Loucy (cell line): ENCODE results near the gene PRKCE.

Experiments used
- H2AFZ ChIP-seq: fragments of 200-600 bp; sonication (generic); 2 replicates; pipeline ENCODE4 v1.6.0; 2016; ENCODE audit warnings: antibody characterized with exemption, mild to moderate bottlenecking, low read length, moderate library complexity
- H3F3A ChIP-seq: fragments of 200-600 bp; 2 replicates; pipeline ENCODE4 v1.6.0; 2016; ENCODE audit warnings: antibody characterized with exemption, low read depth, mild to moderate bottlenecking
- H3K27me3 ChIP-seq: fragments of 200-600 bp; sonication (generic); 2 replicates; pipeline ENCODE4 v1.6.1; 2014; ENCODE audit warnings: low read length, mild to moderate bottlenecking; ENCODE audit not compliant: insufficient read depth, poor library complexity, severe bottlenecking
- H3K36me3 ChIP-seq: fragments of 200-600 bp; sonication (generic); 2 replicates; pipeline ENCODE4 v1.6.1; 2016; ENCODE audit warnings: low read length; ENCODE audit not compliant: insufficient read depth
- H3K4me1 ChIP-seq: fragments of 200-600 bp; sonication (generic); 2 replicates; pipeline ENCODE4 v1.5.1; 2014; ENCODE audit warnings: low read length, mild to moderate bottlenecking; ENCODE audit not compliant: insufficient read depth, poor library complexity, severe bottlenecking
- H3K4me2 ChIP-seq: fragments of 200-600 bp; sonication (generic); 2 replicates; pipeline ENCODE4 v1.6.0; 2014; ENCODE audit warnings: antibody characterized with exemption, low read length, low read depth, mild to moderate bottlenecking; ENCODE audit not compliant: poor library complexity, severe bottlenecking
- H3K4me3 ChIP-seq: fragments of 200-600 bp; sonication (generic); 2 replicates; pipeline ENCODE4 v1.5.1; 2014; ENCODE audit warnings: low read length, mild to moderate bottlenecking, mixed read lengths; ENCODE audit not compliant: poor library complexity, severe bottlenecking
- H3K79me2 ChIP-seq: fragments of 200-600 bp; sonication (generic); 2 replicates; pipeline ENCODE4 v1.6.1; 2014; ENCODE audit warnings: low read length; ENCODE audit not compliant: insufficient read depth
- H3K9ac ChIP-seq: fragments of 200-600 bp; sonication (generic); 2 replicates; pipeline ENCODE4 v1.6.0; 2014; ENCODE audit warnings: mild to moderate bottlenecking, low read depth, low read length, moderate library complexity; ENCODE audit not compliant: poor library complexity, severe bottlenecking
- H3K9me2 ChIP-seq: fragments of 200-600 bp; sonication (generic); replicated peaks from 2 replicates; pipeline ENCODE4 v1.6.1; 2016; ENCODE audit warnings: low read depth, low read length, mixed read lengths
- H3K9me3 ChIP-seq: fragments of 200-600 bp; sonication (generic); 2 replicates; pipeline ENCODE4 v1.6.1; 2014; ENCODE audit warnings: mild to moderate bottlenecking, antibody characterized with exemption, low read length, low read depth; ENCODE audit not compliant: insufficient read depth
- H4K20me1 ChIP-seq: fragments of 200-600 bp; sonication (generic); 2 replicates; pipeline ENCODE4 v1.6.0; 2014; ENCODE audit warnings: antibody characterized with exemption, low read length, mild to moderate bottlenecking; ENCODE audit not compliant: insufficient read depth, poor library complexity, severe bottlenecking
- EZH2phosphoT487 ChIP-seq: fragments of 200-600 bp; IDR thresholded peaks from 2 replicates; pipeline ENCODE4 v1.6.1; 2018; ENCODE audit warnings: antibody characterized with exemption, mild to moderate bottlenecking, moderate library complexity, borderline replicate concordance
- TF ChIP-seq, protein P1 (sequence below): fragments of 200-600 bp; sonication (generic); conservative IDR thresholded peaks from 2 replicates; pipeline ENCODE4 v1.5.1; 2014; ENCODE audit warnings: mild to moderate bottlenecking, antibody characterized with exemption, low read length

Gene PRKCE

GRCh38 chr2:46162329-46163097 lies 511.0 kb downstream of the PRKCE start:
- H4K20me1 ChIP-seq, result no peaks in the 10 kb centered on the region
- H3K36me3 ChIP-seq, result peaks cover 32% of the 10 kb centered on the region; the same call in 1 of the 2 replicates
- no peaks in the 10 kb centered on the region for H3K27me3 ChIP-seq
- H3K4me3 ChIP-seq, result no peak overlapping the region
- H3K4me2 ChIP-seq, result no peak overlapping the region
- H3K9me3 ChIP-seq, result no peaks in the 10 kb centered on the region
- no peak for TF ChIP-seq EZH2phosphoT487
- TF ChIP-seq, protein P1, sequence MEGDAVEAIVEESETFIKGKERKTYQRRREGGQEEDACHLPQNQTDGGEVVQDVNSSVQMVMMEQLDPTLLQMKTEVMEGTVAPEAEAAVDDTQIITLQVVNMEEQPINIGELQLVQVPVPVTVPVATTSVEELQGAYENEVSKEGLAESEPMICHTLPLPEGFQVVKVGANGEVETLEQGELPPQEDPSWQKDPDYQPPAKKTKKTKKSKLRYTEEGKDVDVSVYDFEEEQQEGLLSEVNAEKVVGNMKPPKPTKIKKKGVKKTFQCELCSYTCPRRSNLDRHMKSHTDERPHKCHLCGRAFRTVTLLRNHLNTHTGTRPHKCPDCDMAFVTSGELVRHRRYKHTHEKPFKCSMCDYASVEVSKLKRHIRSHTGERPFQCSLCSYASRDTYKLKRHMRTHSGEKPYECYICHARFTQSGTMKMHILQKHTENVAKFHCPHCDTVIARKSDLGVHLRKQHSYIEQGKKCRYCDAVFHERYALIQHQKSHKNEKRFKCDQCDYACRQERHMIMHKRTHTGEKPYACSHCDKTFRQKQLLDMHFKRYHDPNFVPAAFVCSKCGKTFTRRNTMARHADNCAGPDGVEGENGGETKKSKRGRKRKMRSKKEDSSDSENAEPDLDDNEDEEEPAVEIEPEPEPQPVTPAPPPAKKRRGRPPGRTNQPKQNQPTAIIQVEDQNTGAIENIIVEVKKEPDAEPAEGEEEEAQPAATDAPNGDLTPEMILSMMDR, result no peak
- no peaks in the 10 kb centered on the region for H3F3A ChIP-seq
- no peak overlapping the region for H2AFZ ChIP-seq
- H3K9ac ChIP-seq, result peak overlapping the region; percentile 47
- no peaks in the 10 kb centered on the region for H3K9me2 ChIP-seq
- H3K4me1 ChIP-seq, result peaks cover 20% of the 10 kb centered on the region
- H3K79me2 ChIP-seq, result no peaks in the 10 kb centered on the region

DNA sequence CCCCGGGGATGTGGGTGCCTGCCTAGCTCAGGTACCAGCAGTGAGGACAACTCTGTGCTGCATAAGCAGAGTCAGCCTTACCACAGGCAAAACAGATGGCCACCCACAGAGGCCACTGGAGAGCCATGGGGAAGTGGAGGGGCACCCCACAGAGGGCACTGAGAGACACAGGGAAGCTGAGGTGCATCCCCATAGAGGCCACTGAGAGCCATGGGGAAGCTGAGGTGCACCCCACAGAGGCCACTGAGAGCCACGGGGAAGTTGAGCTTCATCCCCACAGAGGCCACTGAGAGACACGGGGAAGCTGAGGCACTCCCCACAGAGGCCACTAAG lies 511.6 kb downstream of the PRKCE start:
- H3K4me1 ChIP-seq, result peaks cover 20% of the 10 kb centered on the region
- H3K27me3 ChIP-seq, result no peaks in the 10 kb centered on the region
- no peak overlapping the region for H3K9ac ChIP-seq
- TF ChIP-seq, protein P1, result no peak
- H3K9me3 ChIP-seq, result no peaks in the 10 kb centered on the region
- H2AFZ ChIP-seq, result no peak overlapping the region
- peaks cover 29% of the 10 kb centered on the region; the same call in 1 of the 2 replicates for H3K36me3 ChIP-seq
- no peak overlapping the region for H3K4me2 ChIP-seq
- no peaks in the 10 kb centered on the region for H4K20me1 ChIP-seq
- no peaks in the 10 kb centered on the region for H3K79me2 ChIP-seq
- no peaks in the 10 kb centered on the region for H3F3A ChIP-seq
- no peaks in the 10 kb centered on the region for H3K9me2 ChIP-seq
- no peak overlapping the region for H3K4me3 ChIP-seq

GRCh38 chr2:46163804-46164528 lies 512.5 kb downstream of the PRKCE start:
- no peak overlapping the region for H3K9ac ChIP-seq
- no peaks in the 10 kb centered on the region for H4K20me1 ChIP-seq
- no peaks in the 10 kb centered on the region for H3F3A ChIP-seq
- no peaks in the 10 kb centered on the region for H3K79me2 ChIP-seq
- TF ChIP-seq, protein P1, result no peak
- no peak for TF ChIP-seq EZH2phosphoT487
- no peaks in the 10 kb centered on the region for H3K9me3 ChIP-seq
- H3K36me3 ChIP-seq, result peaks cover 23% of the 10 kb centered on the region; the same call in 1 of the 2 replicates
- no peak overlapping the region for H3K4me3 ChIP-seq
- H2AFZ ChIP-seq, result no peak overlapping the region
- H3K27me3 ChIP-seq, result no peaks in the 10 kb centered on the region
- H3K4me1 ChIP-seq, result peaks cover 20% of the 10 kb centered on the region
- no peaks in the 10 kb centered on the region for H3K9me2 ChIP-seq
- no peak overlapping the region for H3K4me2 ChIP-seq
